ENCODE data around the gene TMEM191C.

- TF ChIP-seq CTCF (IDR thresholded peaks at IDR 0.05 in 8 of 11, conservative IDR thresholded peaks at IDR 0.05 in 3 of 11) (no peak), POLR2AphosphoS5 (IDR thresholded peaks at IDR 0.05) (no peak), POLR2A (IDR thresholded peaks at IDR 0.05) (no peak)
Measured at GRCh38 chr22:21451545-21452520, 15.4 kb upstream of the TMEM191C start.
